KMS-11 (cell line): Measurements from ENCODE around the gene SLC38A6.

ENCODE experiments used
- H2AFZ ChIP-seq: fragments of 200-600 bp; sonication (generic); 2 replicates; pipeline ENCODE4 v1.6.1; 2016; ENCODE audit warnings: antibody characterized with exemption, mixed run types, low read depth
- H3K27ac ChIP-seq: fragments of 200-600 bp; sonication (generic); 2 replicates; pipeline ENCODE4 v1.6.1; 2016; ENCODE audit warnings: mild to moderate bottlenecking, mixed run types
- H3K27me3 ChIP-seq: fragments of 200-600 bp; sonication (generic); 2 replicates; pipeline ENCODE4 v1.6.1; 2017; ENCODE audit warnings: mild to moderate bottlenecking, low read depth, mixed run types, moderate library complexity; ENCODE audit not compliant: insufficient read depth
- H3K36me3 ChIP-seq: fragments of 200-600 bp; sonication (generic); 2 replicates; pipeline ENCODE4 v1.6.1; 2017; ENCODE audit warnings: mild to moderate bottlenecking, mixed run types; ENCODE audit not compliant: insufficient read depth
- H3K4me1 ChIP-seq: fragments of 200-600 bp; sonication (generic); 2 replicates; pipeline ENCODE4 v1.6.1; 2016; ENCODE audit warnings: mild to moderate bottlenecking, low read depth, mixed run types; ENCODE audit not compliant: poor library complexity, severe bottlenecking
- H3K4me2 ChIP-seq: fragments of 200-600 bp; sonication (generic); 2 replicates; pipeline ENCODE4 v1.7.0; 2016; ENCODE audit warnings: mild to moderate bottlenecking, mixed run types
- H3K4me3 ChIP-seq: fragments of 200-600 bp; sonication (generic); IDR thresholded peaks from 2 replicates; pipeline ENCODE4 v1.6.1; 2017; ENCODE audit warnings: low read depth, low read length, mixed read lengths; ENCODE audit not compliant: insufficient read depth
- H3K79me2 ChIP-seq: fragments of 200-600 bp; sonication (generic); 2 replicates; pipeline ENCODE4 v1.6.1; 2016; ENCODE audit warnings: low read depth, mixed run types; ENCODE audit not compliant: insufficient read depth
- H3K9ac ChIP-seq: fragments of 200-600 bp; sonication (generic); 2 replicates; pipeline ENCODE4 v1.6.1; 2016; ENCODE audit warnings: mild to moderate bottlenecking, mixed run types
- H4K20me1 ChIP-seq: fragments of 200-600 bp; sonication (generic); 2 replicates; pipeline ENCODE4 v1.6.1; 2016; ENCODE audit warnings: mild to moderate bottlenecking, mixed run types; ENCODE audit not compliant: insufficient read depth
- TF ChIP-seq, protein P1 (sequence below): fragments of 200-600 bp; sonication (generic); conservative IDR thresholded peaks from 2 replicates; pipeline ENCODE4 v1.6.1; 2017; ENCODE audit warnings: low read depth, mild to moderate bottlenecking, antibody characterized with exemption, low read length, moderate library complexity, mixed read lengths

Gene SLC38A6

DNA sequence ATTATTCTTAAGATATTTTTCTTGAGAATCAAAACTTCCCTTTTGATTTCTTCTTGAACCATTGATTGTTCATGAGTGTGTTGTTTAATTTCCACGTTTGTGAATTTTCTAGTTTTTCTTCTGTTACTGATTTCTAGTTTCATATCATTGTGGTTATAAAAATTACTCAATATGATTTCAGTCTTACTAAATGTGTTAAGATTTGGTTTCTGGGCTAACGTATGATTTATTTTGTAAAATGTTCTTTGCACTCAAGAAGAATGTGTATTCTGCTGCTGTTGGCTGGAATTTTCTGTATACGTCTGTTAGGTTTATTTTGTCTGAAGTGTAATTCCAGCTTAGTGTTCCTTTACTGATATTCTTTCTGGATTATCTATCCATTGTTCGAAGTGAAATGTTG, 24.8 kb upstream of the SLC38A6 start:
- Histone ChIP-seq H3K4me2 (no peak overlapping the region), H3K79me2 (no peaks in the 10 kb centered on the region), H3K27me3 (no peaks in the 10 kb centered on the region), H2AFZ (no peak overlapping the region), H3K4me3 (no peak overlapping the region), H3K36me3 (no peaks in the 10 kb centered on the region), H3K4me1 (no peaks in the 10 kb centered on the region), H3K9ac (no peak overlapping the region), H3K27ac (no peak overlapping the region), H4K20me1 (no peaks in the 10 kb centered on the region)
- TF ChIP-seq, protein P1, sequence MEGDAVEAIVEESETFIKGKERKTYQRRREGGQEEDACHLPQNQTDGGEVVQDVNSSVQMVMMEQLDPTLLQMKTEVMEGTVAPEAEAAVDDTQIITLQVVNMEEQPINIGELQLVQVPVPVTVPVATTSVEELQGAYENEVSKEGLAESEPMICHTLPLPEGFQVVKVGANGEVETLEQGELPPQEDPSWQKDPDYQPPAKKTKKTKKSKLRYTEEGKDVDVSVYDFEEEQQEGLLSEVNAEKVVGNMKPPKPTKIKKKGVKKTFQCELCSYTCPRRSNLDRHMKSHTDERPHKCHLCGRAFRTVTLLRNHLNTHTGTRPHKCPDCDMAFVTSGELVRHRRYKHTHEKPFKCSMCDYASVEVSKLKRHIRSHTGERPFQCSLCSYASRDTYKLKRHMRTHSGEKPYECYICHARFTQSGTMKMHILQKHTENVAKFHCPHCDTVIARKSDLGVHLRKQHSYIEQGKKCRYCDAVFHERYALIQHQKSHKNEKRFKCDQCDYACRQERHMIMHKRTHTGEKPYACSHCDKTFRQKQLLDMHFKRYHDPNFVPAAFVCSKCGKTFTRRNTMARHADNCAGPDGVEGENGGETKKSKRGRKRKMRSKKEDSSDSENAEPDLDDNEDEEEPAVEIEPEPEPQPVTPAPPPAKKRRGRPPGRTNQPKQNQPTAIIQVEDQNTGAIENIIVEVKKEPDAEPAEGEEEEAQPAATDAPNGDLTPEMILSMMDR = no peak

DNA sequence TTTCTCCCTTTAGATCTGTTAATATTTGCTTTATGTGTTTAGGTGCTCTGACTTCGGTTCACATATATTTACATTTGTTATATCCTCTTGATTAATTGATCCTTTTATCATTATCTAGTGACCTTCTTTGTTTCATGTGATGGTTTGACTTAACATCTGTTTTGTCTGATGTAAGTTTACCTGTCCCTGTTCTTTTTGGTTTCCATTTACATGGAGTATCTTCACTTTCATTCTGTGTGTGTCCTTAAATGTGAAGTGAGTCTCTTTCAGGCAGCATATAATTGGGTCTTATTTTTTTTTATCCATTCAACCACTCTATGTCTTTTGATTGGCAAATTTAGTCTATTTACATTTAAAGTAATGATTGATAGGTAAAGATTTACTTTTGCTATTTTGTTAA, 24.4 kb upstream of the SLC38A6 start:
- H3K36me3 ChIP-seq = no peaks in the 10 kb centered on the region
- H3K9ac ChIP-seq = no peak overlapping the region
- H4K20me1 ChIP-seq = no peaks in the 10 kb centered on the region
- no peak overlapping the region for H3K4me3 ChIP-seq
- H2AFZ ChIP-seq = no peak overlapping the region
- H3K4me1 ChIP-seq = no peaks in the 10 kb centered on the region
- no peaks in the 10 kb centered on the region for H3K27me3 ChIP-seq
- TF ChIP-seq, protein P1 = no peak
- H3K27ac ChIP-seq = no peak overlapping the region
- H3K4me2 ChIP-seq = no peak overlapping the region
- H3K79me2 ChIP-seq = no peaks in the 10 kb centered on the region

DNA sequence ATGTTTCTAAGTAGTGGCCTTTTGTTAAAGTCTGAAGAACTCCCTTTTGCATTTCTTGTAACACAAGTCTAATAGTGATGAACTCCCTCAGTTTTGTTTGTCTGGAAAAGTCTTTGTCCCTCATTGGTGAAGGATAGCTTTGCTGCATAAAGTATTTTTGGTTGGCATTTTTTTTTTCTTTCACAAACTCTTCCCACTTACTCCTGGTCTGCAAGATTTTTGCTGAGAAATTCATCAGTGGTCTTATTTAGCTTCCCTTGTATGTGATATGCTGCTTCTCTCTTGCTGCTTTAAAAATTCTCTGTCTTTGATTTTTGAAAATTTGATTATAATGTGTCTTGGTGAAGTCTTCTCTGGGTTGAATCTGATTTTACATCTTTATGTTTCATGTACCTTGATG, 22.9 kb upstream of the SLC38A6 start:
- H4K20me1 ChIP-seq = no peaks in the 10 kb centered on the region
- no peak overlapping the region for H3K4me3 ChIP-seq
- no peak overlapping the region for H3K9ac ChIP-seq
- H3K36me3 ChIP-seq = no peaks in the 10 kb centered on the region
- no peak overlapping the region for H2AFZ ChIP-seq
- TF ChIP-seq, protein P1 = no peak
- no peaks in the 10 kb centered on the region for H3K4me1 ChIP-seq
- H3K4me2 ChIP-seq = no peak overlapping the region
- H3K27me3 ChIP-seq = no peaks in the 10 kb centered on the region
- H3K27ac ChIP-seq = no peak overlapping the region
- no peaks in the 10 kb centered on the region for H3K79me2 ChIP-seq

DNA sequence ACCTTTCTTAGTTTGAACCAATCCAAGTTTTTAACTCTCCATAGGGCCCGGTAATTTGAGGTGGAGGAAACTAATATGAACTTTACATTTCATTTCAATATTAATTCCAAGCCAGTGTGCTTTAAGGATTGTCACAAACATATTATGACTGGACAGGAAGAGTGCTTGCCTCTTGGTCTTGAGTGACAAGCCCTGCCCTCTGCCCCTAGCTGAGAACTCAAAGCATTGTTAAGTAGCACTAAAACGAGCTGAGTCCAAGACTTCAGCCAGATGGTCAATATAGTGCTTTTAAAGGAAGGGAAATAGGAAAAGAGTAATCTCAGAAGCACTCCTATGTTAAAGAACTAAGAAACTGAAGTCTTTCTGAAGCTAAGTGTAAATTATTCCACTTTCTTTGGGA, 17.3 kb upstream of the SLC38A6 start:
- Histone ChIP-seq H2AFZ (no peak overlapping the region), H3K27ac (no peak overlapping the region), H3K4me1 (peaks cover 8% of the 10 kb centered on the region), H3K4me3 (no peak overlapping the region), H3K9ac (no peak overlapping the region), H3K4me2 (no peak overlapping the region), H4K20me1 (no peaks in the 10 kb centered on the region), H3K79me2 (no peaks in the 10 kb centered on the region), H3K36me3 (no peaks in the 10 kb centered on the region), H3K27me3 (no peaks in the 10 kb centered on the region)
- TF ChIP-seq, protein P1 = no peak

DNA sequence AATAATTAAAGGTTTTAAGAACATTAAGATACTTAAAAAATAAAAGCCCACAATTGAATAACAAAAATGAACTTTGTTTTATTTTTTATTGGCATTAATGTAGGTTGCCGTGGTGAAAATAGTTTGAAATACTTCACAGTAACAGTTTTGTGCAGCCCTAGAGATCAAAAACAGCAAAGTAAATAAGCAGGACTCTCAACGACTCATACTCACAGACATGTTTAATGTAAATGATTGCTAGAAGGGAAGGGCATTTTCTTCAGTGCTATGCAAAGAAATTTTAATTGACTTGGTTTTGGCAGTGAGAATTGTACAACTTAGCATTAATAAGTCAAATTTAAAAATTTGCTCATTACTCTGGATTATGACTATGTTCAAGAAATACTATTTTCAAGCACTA, 16.1 kb upstream of the SLC38A6 start:
- Histone ChIP-seq H3K4me2 (no peak overlapping the region), H3K79me2 (no peaks in the 10 kb centered on the region), H3K4me1 (peaks cover 8% of the 10 kb centered on the region), H3K27ac (no peak overlapping the region), H3K4me3 (no peak overlapping the region), H4K20me1 (no peaks in the 10 kb centered on the region), H3K36me3 (no peaks in the 10 kb centered on the region), H3K9ac (no peak overlapping the region), H2AFZ (no peak overlapping the region), H3K27me3 (no peaks in the 10 kb centered on the region)
- TF ChIP-seq, protein P1 = no peak
